22Rv1 (cell line): Measurements from ENCODE around the gene HIVEP3.

ENCODE experiments used
- H3K27ac ChIP-seq: fragments of 450-650 bp; 2 replicates; pipeline ENCODE4 v1.5.1; 2017
- ZFX ChIP-seq: fragments of 450-650 bp; IDR thresholded peaks from 2 replicates; pipeline ENCODE4 v1.6.1; 2017; ENCODE audit warnings: antibody characterized with exemption, borderline replicate concordance
- TF ChIP-seq, protein P1 (sequence below): fragments of 450-650 bp; IDR thresholded peaks from 2 replicates; pipeline ENCODE4 v1.5.1; 2017; ENCODE audit warnings: mild to moderate bottlenecking

Gene HIVEP3

DNA sequence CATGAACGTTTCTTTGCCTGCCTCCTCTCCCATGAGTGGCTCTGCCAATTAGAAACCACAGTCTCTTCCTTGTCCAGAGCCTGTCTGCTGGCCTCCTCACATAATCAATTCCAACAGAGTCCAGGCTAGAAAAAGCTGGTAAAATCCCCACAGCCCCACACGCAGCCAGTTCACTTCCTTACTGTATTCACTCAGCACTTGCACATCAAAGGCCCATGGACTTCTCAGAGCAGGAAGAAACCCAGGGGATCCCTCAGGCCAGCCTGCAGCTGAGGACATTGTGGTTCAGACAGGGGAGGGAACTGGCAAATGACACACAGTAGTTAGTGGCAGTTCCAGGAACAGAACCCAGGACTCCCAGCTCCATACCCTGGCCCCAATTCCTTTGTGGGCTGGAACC lies 262.7 kb downstream of the HIVEP3 start:
- TF ChIP-seq, protein P1, sequence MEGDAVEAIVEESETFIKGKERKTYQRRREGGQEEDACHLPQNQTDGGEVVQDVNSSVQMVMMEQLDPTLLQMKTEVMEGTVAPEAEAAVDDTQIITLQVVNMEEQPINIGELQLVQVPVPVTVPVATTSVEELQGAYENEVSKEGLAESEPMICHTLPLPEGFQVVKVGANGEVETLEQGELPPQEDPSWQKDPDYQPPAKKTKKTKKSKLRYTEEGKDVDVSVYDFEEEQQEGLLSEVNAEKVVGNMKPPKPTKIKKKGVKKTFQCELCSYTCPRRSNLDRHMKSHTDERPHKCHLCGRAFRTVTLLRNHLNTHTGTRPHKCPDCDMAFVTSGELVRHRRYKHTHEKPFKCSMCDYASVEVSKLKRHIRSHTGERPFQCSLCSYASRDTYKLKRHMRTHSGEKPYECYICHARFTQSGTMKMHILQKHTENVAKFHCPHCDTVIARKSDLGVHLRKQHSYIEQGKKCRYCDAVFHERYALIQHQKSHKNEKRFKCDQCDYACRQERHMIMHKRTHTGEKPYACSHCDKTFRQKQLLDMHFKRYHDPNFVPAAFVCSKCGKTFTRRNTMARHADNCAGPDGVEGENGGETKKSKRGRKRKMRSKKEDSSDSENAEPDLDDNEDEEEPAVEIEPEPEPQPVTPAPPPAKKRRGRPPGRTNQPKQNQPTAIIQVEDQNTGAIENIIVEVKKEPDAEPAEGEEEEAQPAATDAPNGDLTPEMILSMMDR, result no peak
- no peak for TF ChIP-seq ZFX
- H3K27ac ChIP-seq, result no peak overlapping the region

DNA sequence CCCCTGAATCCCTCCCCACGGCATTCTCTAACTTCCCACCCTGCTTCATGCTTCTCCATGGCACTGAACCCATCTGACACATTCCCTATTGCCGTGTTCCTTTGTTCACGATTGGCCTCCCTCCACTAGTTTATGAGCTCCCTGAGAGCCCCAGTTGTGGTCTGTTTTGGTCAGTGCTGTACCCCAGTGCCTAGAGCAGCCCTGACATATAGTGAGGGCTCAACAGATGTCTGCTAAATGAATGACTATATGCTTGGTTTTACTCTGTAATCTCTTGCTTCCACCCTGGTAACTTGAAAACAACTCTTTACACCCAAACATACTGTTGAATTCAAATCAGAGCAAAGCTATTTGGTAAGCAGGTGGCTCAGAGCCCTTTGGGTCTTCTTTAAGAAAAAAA lies 263.1 kb downstream of the HIVEP3 start:
- TF ChIP-seq ZFX, result no peak
- TF ChIP-seq, protein P1, result no peak
- H3K27ac ChIP-seq, result no peak overlapping the region

DNA sequence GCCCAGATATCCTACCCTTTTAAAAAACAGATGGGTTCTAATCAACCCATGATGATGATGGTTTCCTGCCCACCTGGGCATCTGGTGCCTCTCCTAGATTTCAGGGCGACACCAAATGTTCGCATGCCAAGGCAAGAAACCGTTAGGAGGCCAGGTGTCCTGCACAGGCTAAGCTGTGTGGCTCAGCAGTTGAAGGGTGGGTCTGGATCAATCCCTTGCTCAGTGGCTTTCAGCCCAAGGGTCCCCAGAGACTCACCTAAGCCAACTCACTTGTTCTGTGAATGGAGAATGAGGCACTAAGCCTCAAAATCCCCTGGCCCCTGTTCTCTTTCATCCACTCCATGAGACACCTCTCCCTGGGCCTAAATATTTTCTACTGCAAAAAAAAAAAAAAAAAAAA lies 265.1 kb downstream of the HIVEP3 start:
- TF ChIP-seq ZFX, result no peak
- TF ChIP-seq, protein P1, result no peak
- no peak overlapping the region for H3K27ac ChIP-seq

DNA sequence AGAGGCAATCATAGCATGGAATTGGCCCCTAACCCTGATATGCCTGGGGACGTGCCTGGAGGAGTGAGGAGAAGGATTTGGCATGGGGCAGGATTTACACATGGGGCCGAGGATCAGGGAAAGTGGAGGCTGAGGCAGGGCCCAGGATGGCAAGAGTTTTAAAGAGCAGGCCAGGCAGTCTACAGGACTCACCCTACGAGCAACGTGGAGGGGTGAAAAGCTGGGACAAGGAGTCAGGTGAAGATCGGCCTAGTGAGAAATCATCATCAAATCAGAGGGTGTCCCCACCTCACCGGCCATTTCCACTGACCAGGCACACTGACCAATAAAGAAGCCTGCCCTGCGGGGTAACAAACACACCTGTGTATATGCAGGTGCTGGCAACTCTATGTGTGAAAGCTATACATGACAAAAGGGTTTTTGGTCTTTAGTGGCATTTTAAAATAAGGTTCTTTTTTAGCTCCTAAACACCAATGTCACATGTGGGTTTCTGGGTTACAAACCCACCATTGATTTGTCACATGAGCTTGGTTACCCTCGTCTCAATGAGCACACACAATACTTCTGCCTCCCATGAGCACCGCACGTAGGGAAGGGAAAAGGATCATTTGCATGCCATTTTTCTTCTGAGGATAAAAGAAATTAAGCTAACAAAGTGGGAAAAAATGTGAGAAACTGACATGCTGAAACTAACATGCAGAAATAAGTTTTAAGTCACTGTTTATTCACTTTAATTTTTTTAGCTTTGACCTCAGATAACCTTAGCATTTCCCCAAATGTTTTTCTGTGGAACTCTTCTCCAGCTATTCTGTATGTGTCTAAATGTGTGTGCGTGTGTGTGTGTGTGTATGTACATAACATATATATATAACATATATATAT lies 266.1 kb downstream of the HIVEP3 start:
- TF ChIP-seq, protein P1, result no peak
- no peak for TF ChIP-seq ZFX
- no peak overlapping the region for H3K27ac ChIP-seq

DNA sequence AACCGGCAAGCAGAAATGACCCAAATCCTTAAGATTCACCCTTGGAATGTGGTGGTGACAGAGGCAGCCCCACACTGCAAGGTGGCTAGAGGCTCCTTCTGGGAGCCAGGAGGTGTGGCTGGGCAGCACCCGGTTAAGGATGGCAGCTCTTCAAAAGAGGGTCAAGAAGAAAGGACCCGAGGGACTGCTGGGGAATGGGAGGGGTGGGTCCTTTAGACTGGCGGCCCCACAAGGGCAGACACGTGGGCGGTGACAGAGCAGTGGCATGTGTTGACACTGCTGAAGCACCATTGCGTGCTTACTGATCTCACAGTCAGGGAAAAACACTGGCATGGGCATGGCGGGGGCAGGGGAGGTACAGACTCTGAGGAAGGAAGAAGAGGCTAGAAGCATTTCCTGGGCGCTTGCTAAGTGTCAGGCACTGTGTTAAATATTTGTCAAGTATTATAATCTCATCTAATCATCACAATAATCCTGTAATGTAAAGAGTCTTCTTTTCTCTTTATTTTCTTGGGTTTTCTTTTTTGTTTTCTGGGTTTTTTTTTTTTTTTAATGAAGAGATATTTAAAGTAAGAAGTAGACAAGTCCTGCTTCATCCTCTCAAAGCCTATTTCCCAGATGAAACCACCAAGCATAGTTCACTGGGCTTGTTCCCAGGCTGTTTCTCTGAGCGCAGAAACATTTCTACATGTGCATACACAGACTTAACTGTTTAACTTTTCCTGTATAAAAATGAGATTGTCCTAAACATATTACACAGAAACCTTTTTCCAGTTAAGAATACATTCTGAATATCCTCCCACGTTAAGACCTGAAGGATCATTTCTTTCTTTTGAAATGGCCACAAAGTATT lies 268.5 kb downstream of the HIVEP3 start:
- TF ChIP-seq ZFX, result no peak
- TF ChIP-seq, protein P1, result no peak
- H3K27ac ChIP-seq, result no peak overlapping the region

DNA sequence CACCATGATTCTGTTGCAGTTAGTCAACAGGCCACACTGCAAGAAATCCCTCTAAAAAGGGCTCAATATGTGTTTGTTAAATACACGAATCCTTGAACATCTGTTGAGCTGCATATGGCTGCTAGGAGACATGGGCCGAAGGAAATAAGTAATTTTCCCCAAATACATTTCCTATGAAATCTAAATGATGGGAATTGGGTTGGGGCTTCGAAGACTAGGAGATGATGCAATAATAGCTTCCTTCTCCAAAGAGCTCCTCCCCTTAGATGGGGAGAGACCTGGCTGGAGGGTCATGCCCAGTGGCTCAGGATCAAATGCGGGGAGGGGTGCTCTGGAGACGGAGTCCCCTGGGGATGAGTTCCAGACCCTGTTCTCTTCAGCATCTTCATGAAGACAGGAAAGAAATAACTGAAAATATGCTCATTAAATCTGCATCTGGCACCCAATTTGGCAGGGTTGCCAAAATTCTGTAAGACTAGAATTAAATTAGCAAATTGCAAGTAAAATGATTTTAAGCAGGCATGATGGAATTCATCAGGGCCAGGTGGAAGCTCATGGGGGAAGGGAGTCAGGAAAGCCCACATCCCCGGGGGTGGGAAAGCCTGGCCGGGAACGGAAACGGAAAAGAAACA lies 269.2 kb downstream of the HIVEP3 start:
- TF ChIP-seq, protein P1, result no peak
- TF ChIP-seq ZFX, result no peak
- no peak overlapping the region for H3K27ac ChIP-seq
